Hepatocyte (in vitro differentiated cells): ENCODE measurements around the gene GGNBP2. TPM values are rescaled to one million over a fixed set of nuclear protein-coding genes. Genes with fewer than 3 reads are reported as not detected.
"Not testable (repeated sequence)": the region's sequence is repeated elsewhere in the genome, so short reads cannot be mapped to it uniquely, and the experiment has no call there.

ENCODE experiments used
- DNase-seq: peaks from one replicate; pipeline ENCODE4 v3.0.0-alpha.2; 2016; ENCODE audit warnings: low spot score
- H2AFZ ChIP-seq: fragments of 200-600 bp; sonication (generic); 2 replicates; pipeline ENCODE4 v1.6.0; 2016; ENCODE audit warnings: antibody characterized with exemption, mild to moderate bottlenecking
- H3K27ac ChIP-seq: fragments of 200-600 bp; sonication (generic); 2 replicates; pipeline ENCODE4 v1.5.1; 2016; ENCODE audit warnings: mild to moderate bottlenecking
- H3K27me3 ChIP-seq: fragments of 200-600 bp; sonication (generic); 2 replicates; pipeline ENCODE4 v1.6.1; 2016
- H3K36me3 ChIP-seq: fragments of 200-600 bp; sonication (generic); replicated peaks from 2 replicates; pipeline ENCODE4 v1.5.1; 2016; ENCODE audit warnings: low read depth; ENCODE audit not compliant: insufficient read depth
- H3K4me1 ChIP-seq: fragments of 200-600 bp; sonication (generic); 2 replicates; pipeline ENCODE4 v1.5.1; 2016; ENCODE audit warnings: mild to moderate bottlenecking, moderate library complexity; ENCODE audit not compliant: insufficient read depth
- H3K4me2 ChIP-seq: fragments of 200-600 bp; sonication (generic); 2 replicates; pipeline ENCODE4 v1.6.0; 2016
- H3K4me3 ChIP-seq: fragments of 200-600 bp; sonication (generic); 2 replicates; pipeline ENCODE4 v1.5.1; 2016; ENCODE audit warnings: mild to moderate bottlenecking
- H3K79me2 ChIP-seq: fragments of 200-600 bp; sonication (generic); 2 replicates; pipeline ENCODE4 v1.6.0; 2017; ENCODE audit warnings: mild to moderate bottlenecking
- H3K9me2 ChIP-seq: fragments of 200-600 bp; sonication (generic); replicated peaks from 2 replicates; pipeline ENCODE4 v1.6.0; 2017; ENCODE audit warnings: mild to moderate bottlenecking; ENCODE audit not compliant: insufficient read depth
- H3K9me3 ChIP-seq: fragments of 200-600 bp; sonication (generic); 2 replicates; pipeline ENCODE4 v1.5.1; 2016; ENCODE audit warnings: low read depth, mild to moderate bottlenecking
- H4K20me1 ChIP-seq: fragments of 200-600 bp; sonication (generic); 2 replicates; pipeline ENCODE4 v1.6.0; 2016; ENCODE audit warnings: mild to moderate bottlenecking; ENCODE audit not compliant: insufficient read depth, poor library complexity, severe bottlenecking
- EZH2 ChIP-seq: fragments of 200-600 bp; sonication (generic); IDR thresholded peaks from 2 replicates; pipeline ENCODE4 v1.6.1; 2016; ENCODE audit warnings: antibody characterized with exemption, mild to moderate bottlenecking, borderline replicate concordance
- EZH2phosphoT487 ChIP-seq: fragments of 200-600 bp; sonication (generic); IDR thresholded peaks from one replicate; pipeline ENCODE4 v1.6.1; 2018; ENCODE audit warnings: antibody characterized with exemption, mild to moderate bottlenecking, low read depth, moderate library complexity; ENCODE audit not compliant: unreplicated experiment, severe bottlenecking
- WGBS: methylation state at CpG from one replicate; pipeline ENCODE4 v1.1.6; 2016; ENCODE audit warnings: low lambda C conversion rate; ENCODE audit errors: missing lambda C conversion rate; 5-methylcytosine and 5-hydroxymethylcytosine counted together
- polyA plus RNA-seq: library from polyadenylated mRNA; unstranded; fragments of >200 nt; fragmentation: Nextera tagmentation; extraction: Ambion mirVana; gene quantifications from 2 replicates; pipeline ENCODE4 v1.2.1, GENCODE V29; 2016
- total RNA-seq: library from RNA; depleted of rRNA; stranded (reverse); fragments of >200 nt; gene quantifications from 2 replicates; pipeline ENCODE4 v1.2.3, GENCODE V29; 2014
- TF ChIP-seq, protein P1 (sequence below): fragments of 200-600 bp; sonication (generic); IDR thresholded peaks from 2 replicates; pipeline ENCODE4 v1.5.1; 2016; ENCODE audit warnings: antibody characterized with exemption, mild to moderate bottlenecking; ENCODE audit not compliant: poor library complexity

GGNBP2 gene
- total and polyA plus RNA-seq, 2 experiments from 2014 or later, result 52.2 to 79.9 TPM

- no peaks in the 10 kb centered on the region for H3K36me3 ChIP-seq
Measured at GRCh38 chr17:36506831-36507230, 37.9 kb upstream of the GGNBP2 start.

GRCh38 chr17:36507266-36507665 lies 37.5 kb upstream of the GGNBP2 start:
- Histone ChIP-seq H3K9me2 (no peaks in the 10 kb centered on the region), H4K20me1 (no peaks in the 10 kb centered on the region), H3K36me3 (no peaks in the 10 kb centered on the region), H3K79me2 (no peaks in the 10 kb centered on the region), H3K4me2 (no peak overlapping the region), H2AFZ (no peak overlapping the region), H3K27ac (no peak overlapping the region), H3K9me3 (no peaks in the 10 kb centered on the region), H3K4me1 (no peaks in the 10 kb centered on the region), H3K4me3 (no peak overlapping the region), H3K27me3 (no peaks in the 10 kb centered on the region)
- TF ChIP-seq EZH2 (no peak), EZH2phosphoT487 (no peak)
- TF ChIP-seq, protein P1, sequence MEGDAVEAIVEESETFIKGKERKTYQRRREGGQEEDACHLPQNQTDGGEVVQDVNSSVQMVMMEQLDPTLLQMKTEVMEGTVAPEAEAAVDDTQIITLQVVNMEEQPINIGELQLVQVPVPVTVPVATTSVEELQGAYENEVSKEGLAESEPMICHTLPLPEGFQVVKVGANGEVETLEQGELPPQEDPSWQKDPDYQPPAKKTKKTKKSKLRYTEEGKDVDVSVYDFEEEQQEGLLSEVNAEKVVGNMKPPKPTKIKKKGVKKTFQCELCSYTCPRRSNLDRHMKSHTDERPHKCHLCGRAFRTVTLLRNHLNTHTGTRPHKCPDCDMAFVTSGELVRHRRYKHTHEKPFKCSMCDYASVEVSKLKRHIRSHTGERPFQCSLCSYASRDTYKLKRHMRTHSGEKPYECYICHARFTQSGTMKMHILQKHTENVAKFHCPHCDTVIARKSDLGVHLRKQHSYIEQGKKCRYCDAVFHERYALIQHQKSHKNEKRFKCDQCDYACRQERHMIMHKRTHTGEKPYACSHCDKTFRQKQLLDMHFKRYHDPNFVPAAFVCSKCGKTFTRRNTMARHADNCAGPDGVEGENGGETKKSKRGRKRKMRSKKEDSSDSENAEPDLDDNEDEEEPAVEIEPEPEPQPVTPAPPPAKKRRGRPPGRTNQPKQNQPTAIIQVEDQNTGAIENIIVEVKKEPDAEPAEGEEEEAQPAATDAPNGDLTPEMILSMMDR, result no peak
- no peak for DNase-seq
- WGBS, result 98% methylated on average over 6 of the region's 6 CpGs

More at GRCh38 chr17:36506831-36507230, 37.9 kb upstream of the GGNBP2 start:
- TF ChIP-seq EZH2phosphoT487, result no peak
- no peak for TF ChIP-seq EZH2
- TF ChIP-seq, protein P1, result no peak
- no peaks in the 10 kb centered on the region for H3K9me2 ChIP-seq
- H3K9me3 ChIP-seq, result no peaks in the 10 kb centered on the region
- no peaks in the 10 kb centered on the region for H3K27me3 ChIP-seq
- H3K4me1 ChIP-seq, result no peaks in the 10 kb centered on the region
- no peak for DNase-seq
- H3K79me2 ChIP-seq, result no peaks in the 10 kb centered on the region
- H3K4me3 ChIP-seq, result no peak overlapping the region
- no peak overlapping the region for H3K4me2 ChIP-seq
- H2AFZ ChIP-seq, result no peak overlapping the region
- no peak overlapping the region for H3K27ac ChIP-seq
- no peaks in the 10 kb centered on the region for H4K20me1 ChIP-seq
- 92% methylated on average over 11 of the region's 11 CpGs for WGBS

DNA sequence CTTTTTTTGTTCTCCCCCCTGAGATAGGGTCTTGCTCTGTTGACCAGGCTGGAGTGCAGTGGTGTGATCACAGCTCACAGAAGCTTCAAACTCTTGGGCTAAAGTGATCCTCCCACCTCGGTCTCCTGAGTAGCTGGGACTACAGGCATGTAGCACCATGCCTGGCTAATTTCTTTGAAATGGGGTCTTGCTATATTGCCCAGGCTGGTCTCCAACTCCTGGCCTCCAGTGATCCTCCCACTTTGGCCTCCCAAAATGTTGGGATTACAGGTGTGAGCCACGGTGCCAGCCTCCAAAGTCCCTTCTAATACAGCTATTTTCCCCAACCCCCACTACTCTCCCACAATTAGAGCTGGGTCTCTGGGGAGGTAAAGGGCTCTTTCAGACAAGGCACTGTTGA lies 36.3 kb upstream of the GGNBP2 start:
- not testable (repeated sequence) for H4K20me1 ChIP-seq, H3K4me1 ChIP-seq, DNase-seq, H3K27me3 ChIP-seq, H3K36me3 ChIP-seq, H3K79me2 ChIP-seq, H2AFZ ChIP-seq, H3K4me3 ChIP-seq, H3K9me3 ChIP-seq, H3K27ac ChIP-seq, H3K9me2 ChIP-seq, H3K4me2 ChIP-seq
- 98% methylated on average over 2 of the region's 2 CpGs for WGBS

GRCh38 chr17:36509272-36509985 lies 35.3 kb upstream of the GGNBP2 start:
- no peaks in the 10 kb centered on the region for H3K36me3 ChIP-seq
- H4K20me1 ChIP-seq, result no peaks in the 10 kb centered on the region
- no peaks in the 10 kb centered on the region for H3K9me2 ChIP-seq
- H3K4me2 ChIP-seq, result no peak overlapping the region
- no peaks in the 10 kb centered on the region for H3K9me3 ChIP-seq
- no peak overlapping the region for H3K4me3 ChIP-seq
- no peaks in the 10 kb centered on the region for H3K79me2 ChIP-seq
- H3K27me3 ChIP-seq, result no peaks in the 10 kb centered on the region
- WGBS, result 97% methylated on average over 9 of the region's 9 CpGs
- no peaks in the 10 kb centered on the region for H3K4me1 ChIP-seq
- H3K27ac ChIP-seq, result no peak overlapping the region
- TF ChIP-seq, protein P1, result no peak
- TF ChIP-seq EZH2 (no peak), EZH2phosphoT487 (no peak)
- no peak for DNase-seq
- H2AFZ ChIP-seq, result no peak overlapping the region
